HG03280 (cell line): ENCODE measurements around the gene PANK1.
A peak's percentile ranks its signal among the peaks of the same experiment; 100 is the strongest.

ENCODE experiments used
- ATAC-seq: cut with Tn5 transposase; IDR thresholded peaks from one replicate; pipeline ENCODE4 v1.9.1; 2021; ENCODE audit warnings: mild to moderate bottlenecking, moderate library complexity; ENCODE audit not compliant: unreplicated experiment

The PANK1 gene

DNA sequence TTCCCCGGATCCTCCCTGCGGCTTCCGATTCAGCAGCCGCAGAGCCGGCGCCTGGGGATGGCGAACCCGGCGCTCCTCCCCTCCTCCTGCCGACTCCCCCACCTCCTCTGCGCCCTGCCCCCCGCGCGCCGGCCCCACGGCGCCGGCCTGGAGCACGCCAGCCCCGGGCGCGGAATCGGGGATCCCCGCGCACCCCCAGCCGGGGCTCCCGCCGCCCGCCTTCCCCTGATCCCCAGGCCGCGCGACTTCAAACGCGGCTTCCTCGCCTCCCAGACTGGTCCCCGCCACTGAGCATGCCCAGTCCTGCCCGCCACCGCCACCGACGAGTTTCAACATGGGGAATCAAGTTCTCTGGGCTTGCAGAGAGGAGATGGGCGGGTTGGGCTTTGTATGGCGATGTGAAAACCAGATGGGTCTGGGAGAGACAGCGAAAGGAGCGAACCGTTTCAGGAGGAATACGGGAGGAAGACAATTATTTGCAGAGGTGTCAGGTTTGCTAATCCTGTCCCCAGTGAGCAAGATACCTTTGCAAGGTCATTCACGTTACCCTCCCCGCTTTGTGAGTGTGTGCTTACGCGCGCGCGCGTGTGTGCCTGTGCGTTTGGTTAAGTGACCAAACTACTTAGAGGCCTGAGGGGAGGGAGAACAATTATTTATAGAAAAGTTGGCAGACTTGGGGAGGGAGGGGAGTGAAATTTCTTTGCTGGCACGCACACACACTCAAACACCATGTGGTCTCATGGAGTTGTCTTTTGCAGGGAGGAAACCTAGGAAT lies at the start of gene PANK1:
Gene PANK1 (minus strand): TSS at position 276 of the 775 bp plus-strand sequence. CDS start 351 bp downstream, outside the sequence.
- ATAC-seq: peak; percentile 42

DNA sequence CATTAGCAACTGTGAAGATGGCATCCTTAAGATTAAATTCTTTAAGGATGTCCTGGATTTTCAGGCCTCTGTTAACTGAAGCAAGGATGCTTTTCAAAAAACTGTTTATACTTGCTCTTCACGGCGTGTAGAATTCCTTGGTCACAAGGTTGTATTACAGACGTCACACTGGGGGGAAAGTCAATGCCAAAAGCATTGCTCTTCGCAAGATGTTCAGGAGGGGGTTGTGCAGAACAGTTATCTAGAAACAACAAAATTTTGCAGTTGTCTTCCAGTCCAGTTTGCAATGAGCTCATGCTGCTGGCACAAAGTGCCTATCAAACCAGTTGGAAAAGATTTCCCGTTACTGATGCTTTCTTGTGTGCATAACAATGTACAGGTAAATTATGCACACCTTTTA lies 48.1 kb upstream of the PANK1 start:
- ATAC-seq: no peak

DNA sequence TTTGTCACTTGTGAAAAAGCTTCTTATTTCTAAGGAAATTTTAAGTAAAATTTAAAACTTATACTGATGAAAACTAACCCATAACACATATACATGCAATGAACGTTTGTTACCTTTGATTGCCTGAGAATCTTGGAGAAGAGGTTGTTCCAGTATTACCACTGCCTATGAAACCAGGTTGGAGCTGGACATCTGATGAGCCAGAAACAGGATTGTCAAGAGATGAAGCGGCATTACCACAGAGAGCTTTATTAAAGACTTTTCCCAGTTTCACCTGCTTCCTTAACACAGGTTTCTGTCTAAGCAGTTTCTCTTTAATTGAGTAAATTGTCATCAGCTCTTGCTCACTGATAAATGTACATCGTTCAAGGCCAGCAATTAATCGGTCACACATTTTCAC lies 47.4 kb upstream of the PANK1 start:
- ATAC-seq: no peak

DNA sequence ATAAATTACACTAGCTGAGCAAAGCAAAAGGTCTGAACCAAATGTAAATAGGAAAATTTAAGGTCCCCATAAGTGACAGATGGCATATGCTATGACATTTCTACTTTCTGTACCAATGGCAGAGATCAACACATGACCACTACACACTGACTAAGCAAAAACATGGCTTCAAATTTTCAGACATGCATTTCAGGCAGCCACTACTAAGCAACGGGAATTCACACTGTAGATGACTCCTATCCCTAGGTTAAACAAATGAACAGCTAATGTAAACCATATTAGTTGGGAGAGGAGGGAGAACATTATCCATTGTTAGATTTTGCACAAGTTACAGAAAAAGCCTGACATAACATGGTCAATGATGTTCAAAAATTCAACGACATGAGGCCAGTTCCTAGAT lies 45.0 kb upstream of the PANK1 start:
- ATAC-seq: no peak

DNA sequence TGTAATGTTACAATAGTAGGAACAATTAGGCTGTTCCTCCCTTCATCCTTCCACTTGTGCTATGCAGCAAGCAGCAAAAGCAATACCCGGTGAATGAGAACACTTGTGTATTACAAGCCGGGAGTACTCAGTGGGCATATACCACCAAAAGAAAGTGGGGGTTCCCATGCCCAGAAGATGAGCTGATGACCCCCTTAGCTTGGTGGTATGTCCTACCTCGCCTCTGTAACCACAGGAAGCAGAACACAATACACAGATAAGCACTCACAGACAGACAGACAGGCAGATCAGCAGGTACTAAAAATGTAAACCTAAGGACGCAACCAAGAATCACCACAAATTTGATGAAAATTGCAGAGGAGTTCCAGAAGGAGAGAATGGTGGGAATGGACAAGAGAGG lies 40.9 kb upstream of the PANK1 start:
- ATAC-seq: no peak

- no peak for ATAC-seq
Observed at GRCh38 chr10:89684604-89685003, 39.6 kb upstream of the PANK1 start.

DNA sequence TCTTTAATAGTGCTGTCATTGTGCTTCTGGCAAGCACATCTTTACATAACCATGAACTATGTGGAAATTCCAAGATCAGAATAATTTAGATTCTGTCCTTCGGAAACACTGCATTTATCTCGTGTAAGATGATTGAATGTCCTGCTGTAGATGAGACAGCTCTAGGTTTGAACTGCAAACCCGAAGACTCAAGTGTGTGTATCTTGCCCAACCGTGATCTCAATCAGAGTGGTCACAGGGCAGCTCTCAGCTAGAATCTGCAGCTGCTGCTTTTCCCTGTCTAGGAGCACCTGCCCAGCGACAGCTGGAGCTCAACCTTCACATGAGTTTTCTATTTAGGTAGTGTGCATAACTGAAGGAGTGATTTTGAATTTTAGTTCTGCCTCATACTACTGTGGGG lies 38.8 kb upstream of the PANK1 start:
- no peak for ATAC-seq

DNA sequence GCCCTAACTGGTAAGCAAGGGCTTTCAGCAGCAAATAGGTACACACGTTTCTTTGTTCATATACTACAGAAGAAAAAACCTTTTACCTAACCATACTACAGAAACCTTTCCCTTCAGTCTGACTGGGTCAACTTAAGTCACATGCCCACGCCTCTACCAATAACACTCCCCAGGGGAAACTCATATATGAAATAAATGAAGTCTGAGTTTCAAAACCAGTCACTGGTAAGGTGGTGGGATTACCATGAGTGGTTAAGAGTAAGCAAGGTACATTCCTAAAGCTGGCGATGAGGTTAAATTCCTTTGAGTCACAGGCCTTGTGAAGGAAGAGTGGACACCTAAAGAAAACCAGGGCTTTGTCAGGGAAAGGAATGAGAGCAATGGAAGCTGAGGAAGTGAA lies 34.9 kb upstream of the PANK1 start:
- no peak for ATAC-seq

GRCh38 chr10:89677341-89677740 lies 32.3 kb upstream of the PANK1 start:
- ATAC-seq: no peak

DNA sequence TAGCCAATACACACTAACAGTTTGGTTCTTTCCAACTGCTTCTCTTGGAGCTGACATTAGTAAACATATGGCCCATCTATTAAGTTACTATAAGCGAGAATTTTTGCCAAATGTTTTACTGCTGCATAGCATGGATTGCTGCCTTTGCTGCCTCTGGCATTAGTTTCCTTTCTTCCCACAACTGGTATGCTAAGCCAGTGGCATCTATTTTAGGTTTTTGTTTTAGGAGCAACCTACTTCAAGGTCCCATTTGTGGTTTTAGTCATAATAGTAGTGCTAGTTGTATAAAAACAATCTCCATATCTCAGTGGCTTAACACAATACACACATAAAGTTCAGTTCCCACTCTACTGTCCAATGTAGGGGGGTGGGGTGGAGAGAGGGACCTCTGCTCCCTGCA lies 25.9 kb upstream of the PANK1 start:
- no peak for ATAC-seq

DNA sequence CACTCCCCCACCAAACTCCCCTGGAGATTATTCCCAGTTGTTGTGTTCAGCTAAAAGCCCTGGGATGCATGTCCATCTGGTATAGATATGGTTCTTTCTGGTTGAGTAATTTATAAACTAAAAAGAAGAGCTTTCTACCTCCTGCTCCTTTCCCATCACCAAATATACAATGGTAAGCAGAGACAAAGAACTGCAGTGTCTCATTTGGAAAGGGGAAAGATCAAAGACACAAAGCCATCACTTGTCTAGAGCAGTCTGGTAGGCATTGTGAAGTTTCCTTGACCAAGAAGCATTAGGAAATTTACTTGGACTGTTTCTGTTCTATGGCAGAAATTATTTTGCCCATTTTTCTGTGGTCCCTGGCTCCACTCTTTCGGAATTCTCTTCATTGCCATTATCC lies 24.9 kb upstream of the PANK1 start:
- ATAC-seq: no peak

GRCh38 chr10:89668386-89669071 lies 23.5 kb upstream of the PANK1 start:
- no peak for ATAC-seq

DNA sequence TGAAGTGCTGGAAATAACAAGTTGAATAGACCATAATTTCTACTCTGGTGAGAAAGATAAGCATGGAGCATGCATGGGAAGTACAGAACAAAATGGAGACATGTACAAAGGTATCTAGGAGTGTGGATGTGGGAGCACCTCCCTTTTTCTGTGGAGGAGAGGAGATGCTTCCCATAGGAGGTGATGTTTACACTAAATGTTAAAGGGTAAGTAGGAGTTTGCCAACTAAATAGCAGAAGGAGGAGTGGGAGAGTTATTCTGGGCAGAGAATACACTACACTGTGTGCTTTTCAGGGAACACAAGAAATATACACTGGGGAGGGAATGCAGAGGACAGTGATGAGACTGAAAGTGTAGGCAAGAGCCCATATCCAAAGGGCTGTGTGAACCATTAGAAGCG lies 21.1 kb upstream of the PANK1 start:
- no peak for ATAC-seq

- no peak for ATAC-seq
Observed at GRCh38 chr10:89665302-89665701, 20.3 kb upstream of the PANK1 start.

DNA sequence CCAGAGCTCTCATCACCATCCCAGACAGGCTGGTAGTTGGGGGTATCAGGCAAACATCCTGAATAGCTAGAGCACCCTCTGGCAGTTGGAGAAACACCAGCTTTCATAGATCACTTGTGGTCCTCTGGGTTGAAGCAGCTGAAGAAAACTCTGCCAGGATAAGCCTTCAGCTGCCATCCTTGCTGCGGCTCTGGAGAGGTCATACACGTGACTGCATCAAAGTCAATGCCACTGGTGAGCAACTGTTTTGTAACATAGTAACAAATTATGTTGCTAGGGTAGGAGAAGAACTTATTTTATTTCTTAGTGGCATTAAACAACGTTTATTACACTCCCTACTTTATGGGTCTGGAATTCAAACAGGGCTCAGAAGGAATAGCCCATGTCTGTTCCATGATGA lies 19.2 kb upstream of the PANK1 start:
- no peak for ATAC-seq

GRCh38 chr10:89663144-89663543 lies 18.1 kb upstream of the PANK1 start:
- ATAC-seq: no peak

- ATAC-seq: no peak
Observed at GRCh38 chr10:89662596-89662995, 17.6 kb upstream of the PANK1 start.

GRCh38 chr10:89659143-89660131 lies 14.4 kb upstream of the PANK1 start:
- no peak for ATAC-seq

DNA sequence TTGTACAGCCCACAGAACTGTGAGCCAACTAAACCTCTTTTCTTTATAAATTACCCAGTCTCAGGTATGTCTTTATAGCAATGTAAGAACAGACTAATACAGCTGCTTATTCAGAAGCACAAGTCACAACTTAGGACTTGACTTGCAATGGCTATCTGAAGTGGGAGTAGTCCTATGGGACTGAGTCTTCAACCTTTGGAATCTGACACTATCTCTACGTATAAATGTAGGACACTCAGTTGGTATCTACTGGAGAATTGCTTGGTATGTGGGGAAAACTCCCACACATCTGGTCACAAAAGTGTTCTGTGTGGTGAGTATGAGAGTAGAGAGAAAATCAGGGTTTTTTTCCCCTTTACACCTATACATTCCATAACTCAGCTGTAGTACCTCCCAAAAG lies 12.3 kb upstream of the PANK1 start:
- no peak for ATAC-seq

DNA sequence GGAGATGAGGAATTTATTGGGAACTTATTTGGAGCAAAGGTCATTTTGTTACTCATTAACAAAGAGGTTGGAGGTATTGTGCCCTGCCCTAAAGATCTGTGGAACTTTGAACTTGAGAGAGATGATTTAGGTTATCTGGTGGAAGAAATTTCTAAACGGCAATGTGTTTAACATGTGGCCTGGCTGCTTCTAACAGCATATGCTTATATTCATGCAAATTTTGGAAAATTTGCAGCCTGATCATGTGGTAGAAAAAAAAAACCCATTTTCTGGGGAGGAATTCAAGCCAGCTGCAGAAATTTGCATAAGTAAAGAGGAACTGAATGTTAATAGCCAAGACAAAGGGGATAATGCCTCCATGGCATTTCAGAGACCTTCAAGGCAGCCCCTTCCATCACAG lies 10.7 kb upstream of the PANK1 start:
- ATAC-seq: no peak

DNA sequence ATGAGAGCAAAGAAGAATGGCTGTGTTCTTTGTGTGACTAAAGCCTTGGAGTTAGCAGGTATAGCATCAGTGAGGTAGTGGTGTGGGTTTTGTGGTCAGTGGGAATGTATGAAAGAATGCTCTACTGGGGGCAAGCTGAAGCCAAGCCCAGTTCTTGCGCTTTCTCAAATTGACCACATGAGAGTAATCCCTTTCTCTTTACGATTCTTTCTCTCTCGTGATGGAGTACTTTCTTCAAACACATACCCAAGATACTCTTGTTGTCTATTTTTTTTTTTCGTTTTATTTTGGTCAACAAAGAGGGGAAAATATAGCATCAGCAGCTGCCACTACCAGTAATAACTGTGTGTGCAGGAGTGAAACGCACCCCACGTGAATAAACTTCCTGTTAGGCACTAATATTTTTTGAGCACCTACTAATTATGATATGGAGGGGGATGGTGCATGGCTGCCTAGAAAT lies 8.4 kb upstream of the PANK1 start:
- peak; percentile 51 for ATAC-seq
